Measurements from ENCODE around the gene CEACAM19. TPM values are rescaled to one million over a fixed set of nuclear protein-coding genes. Genes with fewer than 3 reads are reported as not detected.

Gene CEACAM19
- total and polyA plus RNA-seq, 2 of the 8 experiments (the other 6 are each of a cell fraction or from before 2014, with no cell fraction given), result 3.1 to 3.4 TPM

- TF ChIP-seq POLR2A (IDR thresholded peaks at IDR 0.05; ENCODE audit: control extremely low read depth in 1 of 2, low read depth in 2 of 2, low read length in 2 of 2) (no peak), FOSL1 (IDR thresholded peaks at IDR 0.05; ENCODE audit: insufficient read depth, low read depth, low read length) (no peak), TCF12 (IDR thresholded peaks at IDR 0.05; ENCODE audit: low read depth, low read length) (no peak), RFX5 (IDR thresholded peaks at IDR 0.05; ENCODE audit: borderline replicate concordance, low read depth, low read length) (no peak), PHF8 (conservative IDR thresholded peaks at IDR 0.05; ENCODE audit: low read depth, low read length) (no peak), KDM4A (IDR thresholded peaks at IDR 0.05; ENCODE audit: low read depth, low read length, severe bottlenecking) (no peak), SIN3A (conservative IDR thresholded peaks at IDR 0.05 in 1 of 2, IDR thresholded peaks at IDR 0.05 in 1 of 2; ENCODE audit: low read depth in 1 of 2, low read length in 2 of 2) (no peak), RXRA (IDR thresholded peaks at IDR 0.05; ENCODE audit: insufficient read depth, low read depth, low read length) (no peak), NANOG (IDR thresholded peaks at IDR 0.05; ENCODE audit: insufficient read depth, low read depth, low read length, poor library complexity, severe bottlenecking) (no peak), ATF2 (IDR thresholded peaks at IDR 0.05; ENCODE audit: low read length) (no peak), CHD2 (IDR thresholded peaks at IDR 0.05; ENCODE audit: low read length) (no peak), SRF (IDR thresholded peaks at IDR 0.05; ENCODE audit: low read depth, low read length) (no peak), SIX5 (IDR thresholded peaks at IDR 0.05; ENCODE audit: low read depth, low read length) (no peak), CBX5 (IDR thresholded peaks at IDR 0.05; ENCODE audit: low read depth, low read length) (no peak), BRCA1 (IDR thresholded peaks at IDR 0.05; ENCODE audit: low read depth, low read length) (no peak), TAF7 (optimal IDR thresholded peaks at IDR 0.05; ENCODE audit: borderline replicate concordance, low read depth, low read length) (no peak), CEBPB (IDR thresholded peaks at IDR 0.05; ENCODE audit: low read depth, low read length) (no peak), BACH1 (IDR thresholded peaks at IDR 0.05; ENCODE audit: low read length) (no peak), TEAD4 (IDR thresholded peaks at IDR 0.05; ENCODE audit: low read depth, low read length) (no peak), RAD21 (IDR thresholded peaks at IDR 0.05 in 1 of 2, conservative IDR thresholded peaks at IDR 0.05 in 1 of 2; ENCODE audit: low read depth in 2 of 2, low read length in 2 of 2) (peak; percentile 80 to 88), EGR1 (IDR thresholded peaks at IDR 0.05; ENCODE audit: borderline replicate concordance, low read depth, low read length) (no peak), RBBP5 (IDR thresholded peaks at IDR 0.05; ENCODE audit: borderline replicate concordance, low read depth, low read length) (no peak), SAP30 (IDR thresholded peaks at IDR 0.05; ENCODE audit: insufficient read depth, insufficient replicate concordance, low read length) (no peak)
Measured at GRCh38 chr19:44657211-44657921, 13.9 kb upstream of the CEACAM19 start (continued).
